Neural progenitor cell (in vitro differentiated cells): ENCODE data around the gene SPEM1. TPM values are rescaled to one million over a fixed set of nuclear protein-coding genes. Genes with fewer than 3 reads are reported as not detected.

Experiments used
- DNase-seq: peaks from one replicate; pipeline ENCODE4 v3.0.0-alpha.2; 2016; ENCODE audit warnings: low spot score
- H2AFZ ChIP-seq: fragments of 200-600 bp; sonication (generic); replicated peaks from 2 replicates; pipeline ENCODE4 v1.6.1; 2016; ENCODE audit warnings: antibody characterized with exemption
- H3F3A ChIP-seq: fragments of 200-600 bp; sonication (generic); 2 replicates; pipeline ENCODE4 v1.6.1; 2016; ENCODE audit warnings: antibody characterized with exemption, low read depth
- H3K27ac ChIP-seq: fragments of 200-600 bp; sonication (generic); 2 replicates; pipeline ENCODE4 v1.5.1; 2016; ENCODE audit warnings: mild to moderate bottlenecking
- H3K27me3 ChIP-seq: fragments of 200-600 bp; sonication (generic); 2 replicates; pipeline ENCODE4 v1.6.1; 2016; ENCODE audit warnings: mild to moderate bottlenecking, moderate library complexity
- H3K36me3 ChIP-seq: fragments of 200-600 bp; sonication (generic); 2 replicates; pipeline ENCODE4 v1.5.1; 2016
- H3K4me1 ChIP-seq: fragments of 200-600 bp; sonication (generic); 2 replicates; pipeline ENCODE4 v1.6.1; 2016; ENCODE audit warnings: mixed run types
- H3K4me2 ChIP-seq: fragments of 200-600 bp; sonication (generic); 2 replicates; pipeline ENCODE4 v1.6.1; 2016
- H3K4me3 ChIP-seq: fragments of 200-600 bp; sonication (generic); 2 replicates; pipeline ENCODE4 v1.5.1; 2016
- H3K79me2 ChIP-seq: fragments of 200-600 bp; sonication (generic); 2 replicates; pipeline ENCODE4 v1.6.1; 2016; ENCODE audit warnings: low read depth
- H3K9ac ChIP-seq: fragments of 200-600 bp; sonication (generic); 2 replicates; pipeline ENCODE4 v1.6.1; 2016
- H3K9me3 ChIP-seq: fragments of 200-600 bp; sonication (generic); 2 replicates; pipeline ENCODE4 v1.5.1; 2016; ENCODE audit warnings: low read depth
- H4K20me1 ChIP-seq: fragments of 200-600 bp; sonication (generic); 2 replicates; pipeline ENCODE4 v1.6.1; 2016; ENCODE audit warnings: low read depth
- H3K27ac Mint-ChIP-seq: 3 replicates; pipeline ENCODE4 v1.8.0; 2021; ENCODE audit warnings: mixed read lengths
- H3K27me3 Mint-ChIP-seq: 2 replicates; pipeline ENCODE4 v1.8.0; 2022; ENCODE audit warnings: low read depth, mild to moderate bottlenecking, inconsistent platforms, moderate library complexity, mixed read lengths; ENCODE audit not compliant: insufficient read depth
- H3K36me3 Mint-ChIP-seq: 3 replicates; pipeline ENCODE4 v1.8.0; 2021; ENCODE audit warnings: mixed read lengths
- H3K4me1 Mint-ChIP-seq: 3 replicates; pipeline ENCODE4 v1.8.0; 2021; ENCODE audit warnings: mixed read lengths
- H3K4me3 Mint-ChIP-seq: 3 replicates; pipeline ENCODE4 v1.8.0; 2021; ENCODE audit warnings: mild to moderate bottlenecking, moderate library complexity, mixed read lengths
- H3K9me3 Mint-ChIP-seq: 3 replicates; pipeline ENCODE4 v1.8.0; 2020; ENCODE audit warnings: mixed read lengths
- CTCF ChIP-seq: fragments of 200-600 bp; sonication (generic); IDR thresholded peaks from 2 replicates; pipeline ENCODE4 v1.5.1; 2017; ENCODE audit warnings: antibody characterized with exemption, mild to moderate bottlenecking
- EZH2 ChIP-seq: fragments of 200-600 bp; sonication (generic); IDR thresholded peaks from 2 replicates; pipeline ENCODE4 v1.6.1; 2017; ENCODE audit warnings: antibody characterized with exemption, mild to moderate bottlenecking, moderate library complexity
- EZH2phosphoT487 ChIP-seq: fragments of 200-600 bp; sonication (generic); IDR thresholded peaks from 2 replicates; pipeline ENCODE4 v1.6.1; 2017; ENCODE audit warnings: antibody characterized with exemption
- total RNA-seq: library from RNA; depleted of rRNA; stranded (reverse); fragments of >200 nt; gene quantifications from 2 replicates; pipeline ENCODE4 v1.2.3, GENCODE V29; 2015; ENCODE audit warnings: low replicate concordance

SPEM1 gene
- total RNA-seq, 1 donor from 2014 or later: not detected

DNA sequence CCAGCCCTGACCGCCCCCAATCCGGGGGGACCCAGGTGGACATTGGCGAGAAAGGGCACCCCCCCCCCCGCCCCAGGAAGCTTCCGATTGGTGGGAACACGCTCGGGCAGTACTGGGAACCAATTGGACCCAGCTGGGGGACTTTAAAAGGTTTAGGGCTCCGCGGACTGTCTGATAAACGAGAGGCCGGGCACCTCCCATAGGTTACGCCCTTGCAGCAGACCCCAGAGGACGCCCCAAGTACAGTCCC lies 16.5 kb upstream of the SPEM1 start:
- H3K36me3 ChIP-seq: no peaks in the 10 kb centered on the region
- peaks cover 46% of the 10 kb centered on the region for H3K79me2 ChIP-seq
- peaks cover 50% of the 10 kb centered on the region for H3F3A ChIP-seq
- peak overlapping the region; percentile 30 for H3K27ac ChIP-seq
- no peak for DNase-seq
- Mint-ChIP-seq H3K36me3 (peaks cover 6% of the 10 kb centered on the region), H3K27ac (peak overlapping the region; percentile 50), H3K4me3 (peak overlapping the region; percentile 96), H3K4me1 (peaks cover 33% of the 10 kb centered on the region), H3K9me3 (no peaks in the 10 kb centered on the region), H3K27me3 (peaks cover 11% of the 10 kb centered on the region)
- H2AFZ ChIP-seq: no peak overlapping the region
- H3K27me3 ChIP-seq: no peaks in the 10 kb centered on the region
- peak overlapping the region; percentile 55 for H3K4me3 ChIP-seq
- H3K4me1 ChIP-seq: peaks cover 19% of the 10 kb centered on the region
- TF ChIP-seq EZH2 (no peak), EZH2phosphoT487 (no peak), CTCF (peak; percentile 23)
- H3K9me3 ChIP-seq: no peaks in the 10 kb centered on the region
- peaks cover 32% of the 10 kb centered on the region for H4K20me1 ChIP-seq
- peak overlapping the region; percentile 70 for H3K4me2 ChIP-seq
- H3K9ac ChIP-seq: no peak overlapping the region

- peak; percentile 100 for DNase-seq
- Histone ChIP-seq H3K36me3 (no peaks in the 10 kb centered on the region), H3K79me2 (peaks cover 46% of the 10 kb centered on the region), H3K9me3 (no peaks in the 10 kb centered on the region), H3K4me3 (peak within 1 kb of the TSS; percentile 97), H3K27me3 (no peaks in the 10 kb centered on the region), H3F3A (peaks cover 50% of the 10 kb centered on the region), H4K20me1 (peaks cover 36% of the 10 kb centered on the region), H3K27ac (peak within 1 kb of the TSS; percentile 58), H3K4me1 (peaks cover 19% of the 10 kb centered on the region), H3K9ac (peak within 1 kb of the TSS; percentile 81), H2AFZ (no peak within 1 kb of the TSS), H3K4me2 (peak within 1 kb of the TSS; percentile 100)
- Mint-ChIP-seq H3K4me1 (peaks cover 35% of the 10 kb centered on the region), H3K27ac (peak within 1 kb of the TSS; percentile 50), H3K27me3 (peaks cover 13% of the 10 kb centered on the region), H3K4me3 (peak within 1 kb of the TSS; percentile 96), H3K9me3 (no peaks in the 10 kb centered on the region), H3K36me3 (peaks cover 9% of the 10 kb centered on the region)
- TF ChIP-seq CTCF (no peak), EZH2 (no peak), EZH2phosphoT487 (no peak)
Observed at GRCh38 chr17:7403977-7404736, 16.0 kb upstream of the SPEM1 start, which contains the start of gene TMEM256. TMEM256 (minus strand) TSS chr17:7404097; CDS start chr17:7404084, 13 bp downstream.

DNA sequence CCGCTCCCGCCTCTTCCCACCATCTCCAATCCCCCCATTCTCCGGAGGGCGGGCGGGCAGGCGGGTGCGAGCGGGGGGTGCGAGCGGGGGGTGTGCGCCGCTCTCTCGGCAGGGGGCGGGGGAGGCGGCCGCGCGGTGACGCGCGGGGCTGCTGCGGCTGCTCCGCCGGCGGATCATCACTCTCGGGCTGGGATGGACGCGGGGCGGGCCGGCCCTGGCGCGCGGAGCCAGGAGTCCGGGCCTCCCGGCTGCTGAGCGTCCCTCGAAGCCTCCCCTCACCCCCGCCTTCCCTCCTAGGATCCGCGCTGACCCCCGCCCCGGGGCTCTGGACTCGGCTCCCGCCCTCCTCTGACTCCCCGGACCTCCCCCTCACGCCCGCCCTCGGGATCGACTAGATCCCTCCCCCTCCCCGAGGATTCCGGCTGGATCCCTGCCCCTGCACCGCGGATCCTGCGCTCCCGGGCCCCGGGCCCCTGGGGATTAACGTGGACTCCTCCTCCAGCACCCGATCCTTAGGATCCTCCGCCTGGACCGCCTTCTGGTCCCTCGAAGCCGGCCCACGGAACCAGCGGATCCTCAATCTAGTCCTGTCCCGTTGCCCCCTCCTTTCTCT lies 15.3 kb upstream of the SPEM1 start:
- TF ChIP-seq EZH2 (no peak), EZH2phosphoT487 (no peak), CTCF (no peak)
- DNase-seq: peak; percentile 90
- Mint-ChIP-seq H3K9me3 (no peaks in the 10 kb centered on the region), H3K4me3 (peak overlapping the region; percentile 96), H3K36me3 (peaks cover 13% of the 10 kb centered on the region), H3K4me1 (peaks cover 38% of the 10 kb centered on the region), H3K27me3 (peaks cover 16% of the 10 kb centered on the region), H3K27ac (peak overlapping the region; percentile 50)
- peak overlapping the region; percentile 97 for H3K4me3 ChIP-seq
- peak overlapping the region; percentile 100 for H3K4me2 ChIP-seq
- peaks cover 44% of the 10 kb centered on the region for H3F3A ChIP-seq
- H3K9ac ChIP-seq: peak overlapping the region; percentile 81
- peaks cover 19% of the 10 kb centered on the region for H3K4me1 ChIP-seq
- H3K9me3 ChIP-seq: no peaks in the 10 kb centered on the region
- no peak overlapping the region for H2AFZ ChIP-seq
- H4K20me1 ChIP-seq: peaks cover 41% of the 10 kb centered on the region
- H3K27ac ChIP-seq: peak overlapping the region; percentile 58
- H3K36me3 ChIP-seq: no peaks in the 10 kb centered on the region
- no peaks in the 10 kb centered on the region for H3K27me3 ChIP-seq
- peaks cover 46% of the 10 kb centered on the region for H3K79me2 ChIP-seq
